Measurements from ENCODE around the gene MS4A4E. TPM values are rescaled to one million over a fixed set of nuclear protein-coding genes. Genes with fewer than 3 reads are reported as not detected.

The MS4A4E gene
- total and polyA plus RNA-seq, 2 experiments from 2014 or later: not detected

DNA sequence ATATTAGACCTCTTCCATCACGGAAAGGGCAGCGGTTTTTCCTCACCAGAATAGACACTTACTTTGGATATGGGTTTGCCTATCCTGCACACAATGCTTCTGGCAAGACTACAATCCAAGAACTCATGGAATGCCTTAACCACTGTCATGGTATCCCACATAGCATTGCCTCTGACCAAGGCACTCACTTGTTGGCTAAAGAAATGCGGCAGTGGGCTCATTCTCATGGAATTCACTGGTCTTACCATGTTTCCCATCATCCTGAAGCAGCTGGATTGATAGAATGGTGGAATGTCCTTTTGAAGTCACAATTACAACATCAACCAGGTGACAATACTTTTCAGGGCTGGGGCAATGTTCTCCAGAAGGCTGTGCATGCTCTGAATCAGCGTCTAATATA lies 20.8 kb downstream of the MS4A4E start:
- H3K36me3 Mint-ChIP-seq (ENCODE audit: low read depth): no peaks in the 10 kb centered on the region
- no peak overlapping the region for H3K4me3 Mint-ChIP-seq
- H3K27ac Mint-ChIP-seq: no peak overlapping the region
- Histone ChIP-seq H3K4me2 (no peak overlapping the region), H3K27ac (ENCODE audit: low read depth) (no peak overlapping the region), H3K9me2 (ENCODE audit: insufficient read depth) (no peaks in the 10 kb centered on the region), H3K4me1 (ENCODE audit: insufficient read depth) (no peaks in the 10 kb centered on the region; the same call in 1 of the 2 replicates), H4K20me1 (replicated peaks; ENCODE audit: insufficient read depth) (no peaks in the 10 kb centered on the region), H3K36me3 (ENCODE audit: insufficient read depth) (no peaks in the 10 kb centered on the region), H3K79me2 (replicated peaks; ENCODE audit: insufficient read depth) (no peaks in the 10 kb centered on the region), H3F3A (replicated peaks; ENCODE audit: low read depth) (no peaks in the 10 kb centered on the region), H3K27me3 (ENCODE audit: insufficient read depth) (no peaks in the 10 kb centered on the region), H2AFZ (no peak overlapping the region), H3K4me3 (no peak overlapping the region)
- peaks cover 7% of the 10 kb centered on the region; the same call in 2 of the 3 replicates for H3K4me1 Mint-ChIP-seq
- H3K27me3 Mint-ChIP-seq (ENCODE audit: insufficient read depth, low read depth, poor library complexity): no peaks in the 10 kb centered on the region
- DNase-seq (ENCODE audit: low spot score) (no peak), ATAC-seq (no peak)
- no peak for TF ChIP-seq POLR2AphosphoS5 (IDR thresholded peaks at IDR 0.05; ENCODE audit: low read depth)
- TF ChIP-seq, protein P1, sequence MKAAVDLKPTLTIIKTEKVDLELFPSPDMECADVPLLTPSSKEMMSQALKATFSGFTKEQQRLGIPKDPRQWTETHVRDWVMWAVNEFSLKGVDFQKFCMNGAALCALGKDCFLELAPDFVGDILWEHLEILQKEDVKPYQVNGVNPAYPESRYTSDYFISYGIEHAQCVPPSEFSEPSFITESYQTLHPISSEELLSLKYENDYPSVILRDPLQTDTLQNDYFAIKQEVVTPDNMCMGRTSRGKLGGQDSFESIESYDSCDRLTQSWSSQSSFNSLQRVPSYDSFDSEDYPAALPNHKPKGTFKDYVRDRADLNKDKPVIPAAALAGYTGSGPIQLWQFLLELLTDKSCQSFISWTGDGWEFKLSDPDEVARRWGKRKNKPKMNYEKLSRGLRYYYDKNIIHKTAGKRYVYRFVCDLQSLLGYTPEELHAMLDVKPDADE (IDR thresholded peaks at IDR 0.05): no peak
- TF ChIP-seq EZH2phosphoT487 (IDR thresholded peaks at IDR 0.05; ENCODE audit: unreplicated experiment): no peak
- TF ChIP-seq NANOG (IDR thresholded peaks at IDR 0.05; ENCODE audit: borderline replicate concordance): no peak
- TF ChIP-seq ZNF114 (CRISPR knock-in tag; IDR thresholded peaks at IDR 0.05): no peak
- no peaks in the 10 kb centered on the region; the same call in 2 of the 3 replicates for H3K9me3 Mint-ChIP-seq

DNA sequence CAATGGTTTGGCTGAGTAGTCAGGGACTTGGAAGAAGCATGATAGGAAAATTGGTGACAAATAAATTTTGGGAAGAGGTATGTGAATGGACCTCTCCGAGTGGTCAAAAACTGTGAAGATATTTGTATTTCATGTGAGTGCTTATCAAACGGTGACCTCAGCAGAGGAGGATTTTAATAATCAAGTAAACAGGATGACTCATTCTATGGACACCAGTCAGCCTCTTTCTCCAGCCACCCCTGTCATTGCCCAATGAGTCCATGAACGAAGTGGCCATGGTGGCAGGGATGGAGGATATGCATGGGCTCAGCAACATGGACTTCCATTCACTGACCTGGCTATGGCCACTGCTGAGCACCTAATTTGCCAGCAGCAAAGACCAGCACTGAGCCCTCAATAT lies 21.2 kb downstream of the MS4A4E start:
- no peaks in the 10 kb centered on the region for H3K79me2 ChIP-seq (replicated peaks; ENCODE audit: insufficient read depth)
- TF ChIP-seq ZNF114 (CRISPR knock-in tag; IDR thresholded peaks at IDR 0.05): no peak
- no peak for TF ChIP-seq ZNF331 (CRISPR knock-in tag; IDR thresholded peaks at IDR 0.05; ENCODE audit: low read depth)
- TF ChIP-seq, protein P2, sequence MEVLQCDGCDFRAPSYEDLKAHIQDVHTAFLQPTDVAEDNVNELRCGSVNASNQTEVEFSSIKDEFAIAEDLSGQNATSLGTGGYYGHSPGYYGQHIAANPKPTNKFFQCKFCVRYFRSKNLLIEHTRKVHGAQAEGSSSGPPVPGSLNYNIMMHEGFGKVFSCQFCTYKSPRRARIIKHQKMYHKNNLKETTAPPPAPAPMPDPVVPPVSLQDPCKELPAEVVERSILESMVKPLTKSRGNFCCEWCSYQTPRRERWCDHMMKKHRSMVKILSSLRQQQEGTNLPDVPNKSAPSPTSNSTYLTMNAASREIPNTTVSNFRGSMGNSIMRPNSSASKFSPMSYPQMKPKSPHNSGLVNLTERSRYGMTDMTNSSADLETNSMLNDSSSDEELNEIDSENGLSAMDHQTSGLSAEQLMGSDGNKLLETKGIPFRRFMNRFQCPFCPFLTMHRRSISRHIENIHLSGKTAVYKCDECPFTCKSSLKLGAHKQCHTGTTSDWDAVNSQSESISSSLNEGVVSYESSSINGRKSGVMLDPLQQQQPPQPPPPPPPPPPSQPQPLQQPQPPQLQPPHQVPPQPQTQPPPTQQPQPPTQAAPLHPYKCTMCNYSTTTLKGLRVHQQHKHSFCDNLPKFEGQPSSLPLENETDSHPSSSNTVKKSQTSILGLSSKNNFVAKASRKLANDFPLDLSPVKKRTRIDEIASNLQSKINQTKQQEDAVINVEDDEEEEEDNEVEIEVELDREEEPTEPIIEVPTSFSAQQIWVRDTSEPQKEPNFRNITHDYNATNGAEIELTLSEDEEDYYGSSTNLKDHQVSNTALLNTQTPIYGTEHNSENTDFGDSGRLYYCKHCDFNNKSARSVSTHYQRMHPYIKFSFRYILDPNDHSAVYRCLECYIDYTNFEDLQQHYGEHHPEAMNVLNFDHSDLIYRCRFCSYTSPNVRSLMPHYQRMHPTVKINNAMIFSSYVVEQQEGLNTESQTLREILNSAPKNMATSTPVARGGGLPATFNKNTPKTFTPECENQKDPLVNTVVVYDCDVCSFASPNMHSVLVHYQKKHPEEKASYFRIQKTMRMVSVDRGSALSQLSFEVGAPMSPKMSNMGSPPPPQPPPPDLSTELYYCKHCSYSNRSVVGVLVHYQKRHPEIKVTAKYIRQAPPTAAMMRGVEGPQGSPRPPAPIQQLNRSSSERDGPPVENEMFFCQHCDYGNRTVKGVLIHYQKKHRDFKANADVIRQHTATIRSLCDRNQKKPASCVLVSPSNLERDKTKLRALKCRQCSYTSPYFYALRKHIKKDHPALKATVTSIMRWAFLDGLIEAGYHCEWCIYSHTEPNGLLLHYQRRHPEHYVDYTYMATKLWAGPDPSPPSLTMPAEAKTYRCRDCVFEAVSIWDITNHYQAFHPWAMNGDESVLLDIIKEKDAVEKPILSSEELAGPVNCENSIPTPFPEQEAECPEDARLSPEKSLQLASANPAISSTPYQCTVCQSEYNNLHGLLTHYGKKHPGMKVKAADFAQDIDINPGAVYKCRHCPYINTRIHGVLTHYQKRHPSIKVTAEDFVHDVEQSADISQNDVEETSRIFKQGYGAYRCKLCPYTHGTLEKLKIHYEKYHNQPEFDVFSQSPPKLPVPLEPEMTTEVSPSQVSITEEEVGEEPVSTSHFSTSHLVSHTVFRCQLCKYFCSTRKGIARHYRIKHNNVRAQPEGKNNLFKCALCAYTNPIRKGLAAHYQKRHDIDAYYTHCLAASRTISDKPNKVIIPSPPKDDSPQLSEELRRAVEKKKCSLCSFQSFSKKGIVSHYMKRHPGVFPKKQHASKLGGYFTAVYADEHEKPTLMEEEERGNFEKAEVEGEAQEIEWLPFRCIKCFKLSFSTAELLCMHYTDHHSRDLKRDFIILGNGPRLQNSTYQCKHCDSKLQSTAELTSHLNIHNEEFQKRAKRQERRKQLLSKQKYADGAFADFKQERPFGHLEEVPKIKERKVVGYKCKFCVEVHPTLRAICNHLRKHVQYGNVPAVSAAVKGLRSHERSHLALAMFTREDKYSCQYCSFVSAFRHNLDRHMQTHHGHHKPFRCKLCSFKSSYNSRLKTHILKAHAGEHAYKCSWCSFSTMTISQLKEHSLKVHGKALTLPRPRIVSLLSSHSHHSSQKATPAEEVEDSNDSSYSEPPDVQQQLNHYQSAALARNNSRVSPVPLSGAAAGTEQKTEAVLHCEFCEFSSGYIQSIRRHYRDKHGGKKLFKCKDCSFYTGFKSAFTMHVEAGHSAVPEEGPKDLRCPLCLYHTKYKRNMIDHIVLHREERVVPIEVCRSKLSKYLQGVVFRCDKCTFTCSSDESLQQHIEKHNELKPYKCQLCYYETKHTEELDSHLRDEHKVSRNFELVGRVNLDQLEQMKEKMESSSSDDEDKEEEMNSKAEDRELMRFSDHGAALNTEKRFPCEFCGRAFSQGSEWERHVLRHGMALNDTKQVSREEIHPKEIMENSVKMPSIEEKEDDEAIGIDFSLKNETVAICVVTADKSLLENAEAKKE (CRISPR knock-in tag; IDR thresholded peaks at IDR 0.05): no peak
- TF ChIP-seq, protein P3, sequence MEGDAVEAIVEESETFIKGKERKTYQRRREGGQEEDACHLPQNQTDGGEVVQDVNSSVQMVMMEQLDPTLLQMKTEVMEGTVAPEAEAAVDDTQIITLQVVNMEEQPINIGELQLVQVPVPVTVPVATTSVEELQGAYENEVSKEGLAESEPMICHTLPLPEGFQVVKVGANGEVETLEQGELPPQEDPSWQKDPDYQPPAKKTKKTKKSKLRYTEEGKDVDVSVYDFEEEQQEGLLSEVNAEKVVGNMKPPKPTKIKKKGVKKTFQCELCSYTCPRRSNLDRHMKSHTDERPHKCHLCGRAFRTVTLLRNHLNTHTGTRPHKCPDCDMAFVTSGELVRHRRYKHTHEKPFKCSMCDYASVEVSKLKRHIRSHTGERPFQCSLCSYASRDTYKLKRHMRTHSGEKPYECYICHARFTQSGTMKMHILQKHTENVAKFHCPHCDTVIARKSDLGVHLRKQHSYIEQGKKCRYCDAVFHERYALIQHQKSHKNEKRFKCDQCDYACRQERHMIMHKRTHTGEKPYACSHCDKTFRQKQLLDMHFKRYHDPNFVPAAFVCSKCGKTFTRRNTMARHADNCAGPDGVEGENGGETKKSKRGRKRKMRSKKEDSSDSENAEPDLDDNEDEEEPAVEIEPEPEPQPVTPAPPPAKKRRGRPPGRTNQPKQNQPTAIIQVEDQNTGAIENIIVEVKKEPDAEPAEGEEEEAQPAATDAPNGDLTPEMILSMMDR (conservative IDR thresholded peaks at IDR 0.05; ENCODE audit: low read depth in 2 of 2): no peak
- TF ChIP-seq STAT1 (IDR thresholded peaks at IDR 0.05; ENCODE audit: unreplicated experiment): no peak
- TF ChIP-seq, protein P1 (IDR thresholded peaks at IDR 0.05): no peak
- no peak for TF ChIP-seq NANOG (IDR thresholded peaks at IDR 0.05; ENCODE audit: borderline replicate concordance)

More for the DNA sequence above, 21.2 kb downstream of the MS4A4E start:
- Histone ChIP-seq H3K36me3 (ENCODE audit: insufficient read depth) (no peaks in the 10 kb centered on the region), H3K27ac (ENCODE audit: low read depth) (no peak overlapping the region), H3K4me2 (no peak overlapping the region), H3K4me3 (no peak overlapping the region), H3K27me3 (ENCODE audit: insufficient read depth) (no peaks in the 10 kb centered on the region), H4K20me1 (replicated peaks; ENCODE audit: insufficient read depth) (no peaks in the 10 kb centered on the region), H3K4me1 (ENCODE audit: insufficient read depth) (no peaks in the 10 kb centered on the region; the same call in 1 of the 2 replicates), H3F3A (replicated peaks; ENCODE audit: low read depth) (no peaks in the 10 kb centered on the region), H2AFZ (no peak overlapping the region), H3K9me2 (ENCODE audit: insufficient read depth) (no peaks in the 10 kb centered on the region)
- DNase-seq (ENCODE audit: low spot score): no peak
- peaks cover 7% of the 10 kb centered on the region; the same call in 2 of the 3 replicates for H3K4me1 Mint-ChIP-seq
- no peaks in the 10 kb centered on the region for H3K27me3 Mint-ChIP-seq (ENCODE audit: insufficient read depth, low read depth, poor library complexity)
- no peaks in the 10 kb centered on the region; the same call in 2 of the 3 replicates for H3K9me3 Mint-ChIP-seq
- no peak overlapping the region for H3K27ac Mint-ChIP-seq
- ATAC-seq: no peak
- H3K4me3 Mint-ChIP-seq: no peak overlapping the region
- no peaks in the 10 kb centered on the region for H3K36me3 Mint-ChIP-seq (ENCODE audit: low read depth)
